Loucy (cell line): ENCODE data around the gene QSOX1.
"Not testable (repeated sequence)": the region's sequence is repeated elsewhere in the genome, so short reads cannot be mapped to it uniquely, and the experiment has no call there.

Experiments used
- H2AFZ ChIP-seq: fragments of 200-600 bp; sonication (generic); 2 replicates; pipeline ENCODE4 v1.6.0; 2016; ENCODE audit warnings: antibody characterized with exemption, mild to moderate bottlenecking, low read length, moderate library complexity
- H3F3A ChIP-seq: fragments of 200-600 bp; 2 replicates; pipeline ENCODE4 v1.6.0; 2016; ENCODE audit warnings: antibody characterized with exemption, low read depth, mild to moderate bottlenecking
- H3K27me3 ChIP-seq: fragments of 200-600 bp; sonication (generic); 2 replicates; pipeline ENCODE4 v1.6.1; 2014; ENCODE audit warnings: low read length, mild to moderate bottlenecking; ENCODE audit not compliant: insufficient read depth, poor library complexity, severe bottlenecking
- H3K36me3 ChIP-seq: fragments of 200-600 bp; sonication (generic); 2 replicates; pipeline ENCODE4 v1.6.1; 2016; ENCODE audit warnings: low read length; ENCODE audit not compliant: insufficient read depth
- H3K4me1 ChIP-seq: fragments of 200-600 bp; sonication (generic); 2 replicates; pipeline ENCODE4 v1.5.1; 2014; ENCODE audit warnings: low read length, mild to moderate bottlenecking; ENCODE audit not compliant: insufficient read depth, poor library complexity, severe bottlenecking
- H3K4me2 ChIP-seq: fragments of 200-600 bp; sonication (generic); 2 replicates; pipeline ENCODE4 v1.6.0; 2014; ENCODE audit warnings: antibody characterized with exemption, low read length, low read depth, mild to moderate bottlenecking; ENCODE audit not compliant: poor library complexity, severe bottlenecking
- H3K4me3 ChIP-seq: fragments of 200-600 bp; sonication (generic); 2 replicates; pipeline ENCODE4 v1.5.1; 2014; ENCODE audit warnings: low read length, mild to moderate bottlenecking, mixed read lengths; ENCODE audit not compliant: poor library complexity, severe bottlenecking
- H3K79me2 ChIP-seq: fragments of 200-600 bp; sonication (generic); 2 replicates; pipeline ENCODE4 v1.6.1; 2014; ENCODE audit warnings: low read length; ENCODE audit not compliant: insufficient read depth
- H3K9ac ChIP-seq: fragments of 200-600 bp; sonication (generic); 2 replicates; pipeline ENCODE4 v1.6.0; 2014; ENCODE audit warnings: mild to moderate bottlenecking, low read depth, low read length, moderate library complexity; ENCODE audit not compliant: poor library complexity, severe bottlenecking
- H3K9me2 ChIP-seq: fragments of 200-600 bp; sonication (generic); replicated peaks from 2 replicates; pipeline ENCODE4 v1.6.1; 2016; ENCODE audit warnings: low read depth, low read length, mixed read lengths
- H3K9me3 ChIP-seq: fragments of 200-600 bp; sonication (generic); 2 replicates; pipeline ENCODE4 v1.6.1; 2014; ENCODE audit warnings: mild to moderate bottlenecking, antibody characterized with exemption, low read length, low read depth; ENCODE audit not compliant: insufficient read depth
- H4K20me1 ChIP-seq: fragments of 200-600 bp; sonication (generic); 2 replicates; pipeline ENCODE4 v1.6.0; 2014; ENCODE audit warnings: antibody characterized with exemption, low read length, mild to moderate bottlenecking; ENCODE audit not compliant: insufficient read depth, poor library complexity, severe bottlenecking
- CTCF ChIP-seq: fragments of 200-600 bp; sonication (generic); conservative IDR thresholded peaks from 2 replicates; pipeline ENCODE4 v1.5.1; 2014; ENCODE audit warnings: mild to moderate bottlenecking, antibody characterized with exemption, low read length
- EZH2phosphoT487 ChIP-seq: fragments of 200-600 bp; IDR thresholded peaks from 2 replicates; pipeline ENCODE4 v1.6.1; 2018; ENCODE audit warnings: antibody characterized with exemption, mild to moderate bottlenecking, moderate library complexity, borderline replicate concordance

QSOX1 gene

GRCh38 chr1:180198611-180199010 lies 43.9 kb downstream of the QSOX1 start:
- TF ChIP-seq EZH2phosphoT487 (no peak), CTCF (no peak)
- Histone ChIP-seq H3K4me1 (peaks cover 46% of the 10 kb centered on the region), H3K79me2 (peaks cover 53% of the 10 kb centered on the region), H3K4me3 (no peak overlapping the region), H3K4me2 (peak overlapping the region; percentile 76), H3K9me3 (no peaks in the 10 kb centered on the region), H3K36me3 (peaks cover 30% of the 10 kb centered on the region; the same call in 1 of the 2 replicates), H3K9ac (peak overlapping the region; percentile 20), H3F3A (no peaks in the 10 kb centered on the region), H2AFZ (no peak overlapping the region), H4K20me1 (no peaks in the 10 kb centered on the region), H3K9me2 (no peaks in the 10 kb centered on the region), H3K27me3 (no peaks in the 10 kb centered on the region)

- peaks cover 44% of the 10 kb centered on the region for H3K4me1 ChIP-seq
- peaks cover 30% of the 10 kb centered on the region; the same call in 1 of the 2 replicates for H3K36me3 ChIP-seq
- H3K27me3 ChIP-seq = no peaks in the 10 kb centered on the region
- no peaks in the 10 kb centered on the region for H3K9me2 ChIP-seq
- no peaks in the 10 kb centered on the region for H3F3A ChIP-seq
- H3K79me2 ChIP-seq = peaks cover 49% of the 10 kb centered on the region
- no peak overlapping the region for H2AFZ ChIP-seq
- H3K4me3 ChIP-seq = no peak overlapping the region
- peak overlapping the region; percentile 20 for H3K9ac ChIP-seq
- TF ChIP-seq CTCF (no peak), EZH2phosphoT487 (no peak)
- no peaks in the 10 kb centered on the region for H3K9me3 ChIP-seq
- H4K20me1 ChIP-seq = no peaks in the 10 kb centered on the region
- no peak overlapping the region for H3K4me2 ChIP-seq
These were observed 44.3 kb downstream of the QSOX1 start for GRCh38 chr1:180199018-180199417.

- Histone ChIP-seq H3K4me1 (peaks cover 27% of the 10 kb centered on the region), H3K36me3 (peaks cover 21% of the 10 kb centered on the region; the same call in 1 of the 2 replicates), H3K79me2 (peaks cover 23% of the 10 kb centered on the region; the same call in 1 of the 2 replicates), H3K9ac (no peak overlapping the region), H3K9me2 (no peaks in the 10 kb centered on the region), H3K4me2 (no peak overlapping the region), H4K20me1 (no peaks in the 10 kb centered on the region), H3K4me3 (no peak overlapping the region), H3F3A (no peaks in the 10 kb centered on the region), H2AFZ (no peak overlapping the region), H3K9me3 (no peaks in the 10 kb centered on the region), H3K27me3 (no peaks in the 10 kb centered on the region)
- TF ChIP-seq CTCF (no peak), EZH2phosphoT487 (no peak)
These were observed 47.0 kb downstream of the QSOX1 start for GRCh38 chr1:180201451-180202200.

GRCh38 chr1:180202588-180202987 lies 47.9 kb downstream of the QSOX1 start:
- not testable (repeated sequence) for H2AFZ ChIP-seq, H3K9me3 ChIP-seq, H3K9me2 ChIP-seq, H3K9ac ChIP-seq, H3K4me3 ChIP-seq, H4K20me1 ChIP-seq, H3K27me3 ChIP-seq, H3F3A ChIP-seq, H3K4me2 ChIP-seq
- peaks cover 11% of the 10 kb centered on the region; the same call in 1 of the 2 replicates for H3K36me3 ChIP-seq
- H3K79me2 ChIP-seq = peaks cover 14% of the 10 kb centered on the region; the same call in 1 of the 2 replicates
- peaks cover 21% of the 10 kb centered on the region for H3K4me1 ChIP-seq
